Astrocyte of the cerebellum (primary cell): ENCODE data around the gene KRT2.

Source experiments
- DNase-seq: peaks from one replicate; pipeline ENCODE4 v3.0.0-alpha.2; 2011; ENCODE audit warnings: low read depth
- H3K4me3 ChIP-seq: 2 replicates; pipeline ENCODE4 v1.5.1; 2011; ENCODE audit warnings: mild to moderate bottlenecking, low read depth, low read length, moderate library complexity
- in situ Hi-C: cut with HindIII; loops from 2 replicates; pipeline ENCODE4 v1.10.0; 2017; ENCODE audit warnings: low sequenced_read_pairs
- TF ChIP-seq, protein P1 (sequence below): IDR thresholded peaks from 2 replicates; pipeline ENCODE4 v1.5.1; 2012; ENCODE audit warnings: low read length, low read depth, moderate library complexity, mild to moderate bottlenecking; ENCODE audit errors: missing control alignments

Gene KRT2

DNA sequence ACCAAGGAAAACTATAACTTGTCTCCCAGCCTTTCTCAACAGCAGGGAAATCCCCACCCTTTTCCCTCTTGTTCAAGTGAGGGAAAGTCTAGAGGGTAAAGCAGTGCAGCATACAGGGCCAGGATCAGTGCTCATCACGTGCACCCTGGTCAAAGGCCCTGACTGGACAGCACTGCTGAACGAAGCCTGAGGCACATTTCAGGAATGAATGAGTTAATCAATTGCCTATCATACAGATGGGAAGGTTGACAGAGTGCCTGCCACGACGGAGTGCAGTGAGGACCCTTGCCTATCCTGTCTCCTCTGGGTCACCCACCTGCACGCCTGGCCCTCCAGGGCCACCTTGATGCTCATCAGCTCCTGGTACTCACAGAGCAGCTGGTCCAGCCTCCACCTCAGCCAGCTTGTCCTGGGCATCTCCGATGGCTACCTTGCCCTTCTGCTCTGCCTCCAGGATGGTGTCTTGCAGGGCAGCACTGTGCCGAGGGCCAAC lies 22.0 kb downstream of the KRT2 start:
- in situ Hi-C loops: loop anchor here (5.0 kb wide), 1 partner anchor 37 kb away; no protein-coding TSS in a partner anchor
- TF ChIP-seq, protein P1, sequence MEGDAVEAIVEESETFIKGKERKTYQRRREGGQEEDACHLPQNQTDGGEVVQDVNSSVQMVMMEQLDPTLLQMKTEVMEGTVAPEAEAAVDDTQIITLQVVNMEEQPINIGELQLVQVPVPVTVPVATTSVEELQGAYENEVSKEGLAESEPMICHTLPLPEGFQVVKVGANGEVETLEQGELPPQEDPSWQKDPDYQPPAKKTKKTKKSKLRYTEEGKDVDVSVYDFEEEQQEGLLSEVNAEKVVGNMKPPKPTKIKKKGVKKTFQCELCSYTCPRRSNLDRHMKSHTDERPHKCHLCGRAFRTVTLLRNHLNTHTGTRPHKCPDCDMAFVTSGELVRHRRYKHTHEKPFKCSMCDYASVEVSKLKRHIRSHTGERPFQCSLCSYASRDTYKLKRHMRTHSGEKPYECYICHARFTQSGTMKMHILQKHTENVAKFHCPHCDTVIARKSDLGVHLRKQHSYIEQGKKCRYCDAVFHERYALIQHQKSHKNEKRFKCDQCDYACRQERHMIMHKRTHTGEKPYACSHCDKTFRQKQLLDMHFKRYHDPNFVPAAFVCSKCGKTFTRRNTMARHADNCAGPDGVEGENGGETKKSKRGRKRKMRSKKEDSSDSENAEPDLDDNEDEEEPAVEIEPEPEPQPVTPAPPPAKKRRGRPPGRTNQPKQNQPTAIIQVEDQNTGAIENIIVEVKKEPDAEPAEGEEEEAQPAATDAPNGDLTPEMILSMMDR: no peak
- DNase-seq: no peak
- H3K4me3 ChIP-seq: no peak overlapping the region

DNA sequence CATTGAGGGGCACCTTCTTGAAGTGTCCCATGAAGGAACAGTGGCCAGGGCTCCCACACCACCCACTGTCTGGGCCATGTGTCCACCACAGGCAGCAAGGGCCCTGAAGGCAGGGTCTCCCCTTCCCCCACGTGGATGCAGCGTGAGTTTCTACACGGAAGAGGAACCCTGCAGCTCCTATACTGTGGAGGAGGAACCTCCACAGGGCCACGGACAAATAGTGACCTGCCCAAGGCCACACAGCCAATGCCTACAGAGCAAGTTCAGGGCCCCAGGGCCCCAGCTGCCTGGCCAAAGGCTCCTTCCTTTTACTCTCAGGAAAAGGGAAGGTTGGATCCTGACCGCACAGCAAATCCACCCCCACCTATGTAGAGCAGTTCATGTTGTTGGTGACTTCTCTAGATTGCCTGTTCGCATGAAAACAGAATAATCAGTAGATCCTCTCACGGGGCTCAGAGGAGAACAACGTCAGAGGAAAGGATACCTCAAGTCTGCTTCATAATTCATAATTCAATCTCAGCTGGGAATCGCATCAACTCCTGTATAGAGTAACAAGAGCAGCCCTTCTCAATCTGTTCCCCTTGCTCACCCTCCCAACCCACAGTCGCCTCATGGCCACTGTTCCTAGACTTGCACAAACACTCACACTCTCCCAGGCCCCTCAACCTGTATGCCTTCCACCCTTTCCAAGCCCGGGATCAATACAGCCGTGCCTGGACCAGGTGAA lies 22.6 kb downstream of the KRT2 start:
- in situ Hi-C loops: loop anchor here (5.0 kb wide), 1 partner anchor 38 kb away; no protein-coding TSS in a partner anchor
- TF ChIP-seq, protein P1: no peak
- no peak for DNase-seq
- no peak overlapping the region for H3K4me3 ChIP-seq

DNA sequence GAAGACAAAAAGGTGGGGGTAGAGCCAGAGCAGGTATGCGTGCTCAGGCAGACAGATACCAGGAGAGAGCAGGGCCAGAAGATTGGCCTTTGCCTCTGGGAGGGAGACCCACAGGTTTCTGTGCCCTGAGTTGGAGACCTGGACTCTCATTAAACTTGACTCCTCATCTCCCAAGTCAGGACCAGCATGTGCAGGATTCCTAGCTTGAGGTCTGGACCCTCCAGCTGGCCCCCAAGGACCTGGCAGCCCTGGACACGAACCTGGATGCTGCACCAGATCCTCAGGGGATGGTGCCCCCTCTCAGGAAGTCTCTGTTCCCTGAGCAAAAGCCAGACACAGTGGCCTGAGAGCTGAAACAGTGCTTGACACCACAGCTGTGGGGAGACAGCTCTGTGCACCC lies 23.2 kb downstream of the KRT2 start:
- no peak for DNase-seq
- TF ChIP-seq, protein P1: no peak
- no peak overlapping the region for H3K4me3 ChIP-seq
- in situ Hi-C loops: no loop called here

DNA sequence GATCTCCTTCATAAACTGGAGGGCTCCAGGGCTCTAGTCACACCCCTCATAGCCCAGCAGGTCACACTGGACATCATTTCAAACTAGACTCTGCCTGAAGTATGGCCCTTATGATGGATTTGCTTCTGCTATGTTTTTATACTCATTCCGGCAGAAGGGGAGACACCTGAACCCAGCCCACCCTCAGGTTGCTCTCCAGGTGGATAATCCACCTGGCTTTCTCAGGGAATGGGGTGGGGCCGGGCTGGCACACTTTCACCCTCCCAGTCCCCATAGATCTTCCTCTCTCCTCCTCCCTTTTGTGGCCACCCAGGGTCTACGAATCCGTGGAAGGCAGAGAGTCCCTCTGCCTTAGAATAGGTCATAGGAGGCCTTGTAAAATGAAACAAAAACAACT lies 23.9 kb downstream of the KRT2 start:
- DNase-seq: no peak
- TF ChIP-seq, protein P1: no peak

DNA sequence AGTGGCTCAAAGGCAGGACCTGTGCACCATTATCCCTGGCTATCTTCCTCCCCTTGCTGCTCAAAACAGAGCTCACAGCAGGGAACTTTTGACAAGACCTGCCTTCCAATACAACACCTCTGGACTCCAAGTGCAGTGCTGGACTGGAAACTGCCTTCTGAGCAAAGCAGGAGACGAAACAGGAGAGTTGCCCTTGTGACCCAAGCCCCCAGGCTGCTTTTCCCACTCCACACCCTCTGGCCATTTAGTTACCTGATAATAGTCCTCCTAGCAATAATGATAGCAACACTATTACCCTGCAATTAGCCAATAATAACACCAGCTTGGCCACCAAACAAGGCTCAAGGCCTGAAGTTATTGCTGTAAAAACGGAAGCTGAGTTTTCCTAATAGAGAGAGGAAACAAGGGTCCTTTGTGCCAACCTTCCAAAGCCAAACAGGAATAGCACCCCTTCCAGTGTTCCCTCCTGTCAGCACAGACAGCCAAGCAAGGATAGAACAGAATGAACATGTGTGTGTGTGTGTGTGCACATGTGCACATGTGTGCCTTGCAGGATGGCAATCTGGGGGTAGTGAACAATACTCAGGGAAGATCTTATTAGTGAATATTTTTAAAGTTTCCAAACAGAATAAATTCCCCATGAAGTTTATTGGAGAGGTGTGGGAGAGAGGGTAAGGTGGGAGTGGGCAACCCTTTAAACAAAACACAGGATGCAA lies 24.5 kb downstream of the KRT2 start:
- TF ChIP-seq, protein P1: no peak
- no peak overlapping the region for H3K4me3 ChIP-seq
- no peak for DNase-seq
- in situ Hi-C loops: no loop called here

More for the DNA sequence above, 23.9 kb downstream of the KRT2 start:
- in situ Hi-C loops: no loop called here
- no peak overlapping the region for H3K4me3 ChIP-seq

DNA sequence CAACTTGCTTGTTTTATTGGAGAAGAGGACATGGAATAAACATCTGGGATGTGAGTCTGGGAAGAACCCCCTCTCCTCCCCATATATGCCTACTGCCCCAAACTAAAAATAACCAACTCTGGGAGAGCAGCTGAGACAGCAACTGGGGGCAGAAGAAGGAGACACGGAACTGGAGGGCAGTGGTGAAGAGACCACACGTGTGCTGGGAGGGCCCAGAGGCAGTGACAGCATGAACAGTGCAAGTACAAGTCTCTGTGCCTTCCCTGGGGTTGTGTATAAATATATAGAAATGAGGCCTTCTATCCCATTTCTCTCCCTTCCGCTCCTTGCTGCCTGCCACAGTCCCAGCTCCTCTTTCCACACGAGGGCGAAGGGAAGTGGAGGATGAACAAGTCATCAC lies 29.7 kb downstream of the KRT2 start:
- TF ChIP-seq, protein P1: no peak
- no peak for DNase-seq
- no peak overlapping the region for H3K4me3 ChIP-seq
- in situ Hi-C loops: no loop called here
